HFF-Myc (cell line): ENCODE data around the gene ANKRD53.

Experiments used
- DNase-seq: peaks from one replicate; pipeline ENCODE4 v3.0.0-alpha.2; 2011; ENCODE audit warnings: low read depth; ENCODE audit errors: extremely low read depth
- H3K4me3 ChIP-seq: replicated peaks from 2 replicates; pipeline ENCODE4 v1.5.1; 2011; ENCODE audit warnings: low read depth, mild to moderate bottlenecking, control low read depth, low read length
- CTCF ChIP-seq: IDR thresholded peaks from 2 replicates; pipeline ENCODE4 v1.5.1; 2012; ENCODE audit warnings: mild to moderate bottlenecking, low read depth, low read length, control low read depth; ENCODE audit errors: missing control alignments

ANKRD53 gene

GRCh38 chr2:70939839-70940580 is 38.4 kb upstream of the ANKRD53 start:
- no peak overlapping the region for H3K4me3 ChIP-seq
- no peak for DNase-seq
- TF ChIP-seq CTCF: no peak

GRCh38 chr2:70941186-70941585 is 37.2 kb upstream of the ANKRD53 start:
- no peak for TF ChIP-seq CTCF
- no peak overlapping the region for H3K4me3 ChIP-seq
- no peak for DNase-seq

GRCh38 chr2:70941701-70942100 is 36.7 kb upstream of the ANKRD53 start:
- no peak for DNase-seq
- no peak overlapping the region for H3K4me3 ChIP-seq
- no peak for TF ChIP-seq CTCF

- peak; percentile 11 for DNase-seq
- TF ChIP-seq CTCF: no peak
- H3K4me3 ChIP-seq: no peak overlapping the region
Measured at GRCh38 chr2:70942396-70943204, 35.8 kb upstream of the ANKRD53 start.

- no peak overlapping the region for H3K4me3 ChIP-seq
- no peak for DNase-seq
- TF ChIP-seq CTCF: no peak
Measured at GRCh38 chr2:70943205-70943871, 35.1 kb upstream of the ANKRD53 start.

- no peak for DNase-seq
- H3K4me3 ChIP-seq: no peak overlapping the region
- TF ChIP-seq CTCF: no peak
Measured at GRCh38 chr2:70944111-70944690, 34.2 kb upstream of the ANKRD53 start.
